Omental fat pad (tissue), 4 donors: ENCODE measurements around the gene TRIM65. TPM values are rescaled to one million over a fixed set of nuclear protein-coding genes. Genes with fewer than 3 reads are reported as not detected.
"Not testable (repeated sequence)": the region's sequence is repeated elsewhere in the genome, so short reads cannot be mapped to it uniquely, and the experiment has no call there.

Source experiments
- ATAC-seq: fragments of 150-250 bp; one replicate; pipeline ENCODE4 v1.9.1; 2016; ENCODE audit warnings: mild to moderate bottlenecking, moderate library complexity; ENCODE audit not compliant: low FRiP score
- DNase-seq: peaks from one replicate; pipeline ENCODE4 v3.0.0-alpha.2; 2019; ENCODE audit warnings: low spot score
- CTCF ChIP-seq, 3 donors: fragments of 450-650 bp; IDR thresholded peaks; one replicate each; pipeline ENCODE4 v1.5.1; 2016 to 2017; ENCODE audit warnings: antibody characterized with exemption in 3 of 3, mild to moderate bottlenecking in 3 of 3, moderate library complexity in 2 of 3
- total RNA-seq, 4 donors: library from RNA; depleted of rRNA; stranded (reverse); fragments of >200 nt; gene quantifications; one replicate each; pipeline ENCODE4 v1.1.0, GENCODE V29; 2016

Gene TRIM65
- total RNA-seq, 4 donors from 2014 or later, result 10.0 to 37.4 (median 16.2) TPM

DNA sequence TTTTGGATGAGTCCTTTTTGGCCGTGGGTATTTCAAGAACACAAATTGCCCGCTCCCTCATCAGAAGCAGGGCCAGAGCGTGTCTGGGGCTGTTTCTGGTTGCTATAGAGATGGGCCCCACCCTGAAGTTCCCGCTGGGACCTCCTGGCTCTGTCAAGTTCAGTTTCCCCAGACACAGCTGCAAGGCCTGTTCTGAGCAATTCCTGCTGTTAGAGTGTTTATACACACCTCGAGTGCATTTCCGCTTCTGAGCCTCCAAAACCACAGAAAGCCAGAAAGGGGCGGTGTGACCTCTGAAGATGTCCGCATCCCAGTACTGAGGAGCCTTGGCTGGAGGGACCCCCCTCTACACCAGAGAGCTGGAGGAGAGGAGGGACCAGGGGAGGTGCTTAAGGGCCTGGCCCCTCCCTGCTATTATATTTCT lies 32.3 kb downstream of the TRIM65 start:
- ATAC-seq, result no peak
- DNase-seq, result no peak
- TF ChIP-seq CTCF (IDR thresholded peaks at IDR 0.05), result no peak

DNA sequence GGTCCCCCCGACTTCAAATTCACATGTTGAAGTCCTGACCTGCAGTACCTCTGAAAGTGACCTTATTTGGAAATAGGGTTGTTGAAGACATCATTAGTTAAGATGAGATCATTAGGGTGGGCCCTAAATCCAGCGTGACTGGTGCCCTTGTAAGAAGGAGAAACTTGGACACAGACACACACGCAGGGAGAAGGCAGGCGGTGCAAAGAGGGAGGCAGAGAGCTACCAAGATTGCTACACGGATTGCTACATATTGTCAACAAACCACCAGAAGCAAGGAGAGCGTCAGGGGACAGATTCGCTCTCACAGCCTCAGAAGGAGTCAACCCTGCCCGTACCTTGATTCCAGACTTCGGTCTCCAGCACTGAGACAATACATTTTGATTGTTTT lies 34.8 kb downstream of the TRIM65 start:
- DNase-seq, result no peak
- TF ChIP-seq CTCF (IDR thresholded peaks at IDR 0.05), result no peak
- ATAC-seq, result no peak

DNA sequence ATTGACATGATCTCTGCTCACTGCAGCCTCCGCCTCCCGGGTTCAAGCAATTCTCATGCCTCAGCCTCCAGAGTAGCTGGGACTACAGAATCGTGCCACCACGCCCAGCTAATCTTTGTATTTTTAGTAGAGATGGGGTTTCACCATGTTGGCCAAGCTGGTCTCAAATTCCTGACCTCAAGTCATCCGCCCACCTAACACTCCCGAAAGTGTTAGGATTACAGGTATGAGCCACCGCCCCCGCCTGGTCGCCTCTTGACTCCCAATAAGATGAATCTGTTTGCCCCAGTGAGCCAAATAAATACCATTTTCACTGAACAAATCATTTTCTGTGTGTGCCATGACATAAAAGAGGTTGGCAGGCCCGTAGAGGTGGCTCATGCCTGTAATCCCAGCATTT lies 37.4 kb downstream of the TRIM65 start:
- ATAC-seq, DNase-seq: not testable (repeated sequence)

GRCh38 chr17:75856062-75856756 lies 40.5 kb downstream of the TRIM65 start:
- TF ChIP-seq CTCF (IDR thresholded peaks at IDR 0.05), result no peak
- peak; percentile 2 for ATAC-seq
- DNase-seq, result no peak

GRCh38 chr17:75855310-75856061 lies 41.3 kb downstream of the TRIM65 start, which contains the start of gene WBP2:
Gene WBP2, minus strand, starts transcription at chr17:75855335. Its CDS starts 38 bp downstream, at chr17:75855297.
- TF ChIP-seq CTCF (IDR thresholded peaks at IDR 0.05), result no peak
- peak; percentile 96 for ATAC-seq
- DNase-seq, result peak; percentile 96

DNA sequence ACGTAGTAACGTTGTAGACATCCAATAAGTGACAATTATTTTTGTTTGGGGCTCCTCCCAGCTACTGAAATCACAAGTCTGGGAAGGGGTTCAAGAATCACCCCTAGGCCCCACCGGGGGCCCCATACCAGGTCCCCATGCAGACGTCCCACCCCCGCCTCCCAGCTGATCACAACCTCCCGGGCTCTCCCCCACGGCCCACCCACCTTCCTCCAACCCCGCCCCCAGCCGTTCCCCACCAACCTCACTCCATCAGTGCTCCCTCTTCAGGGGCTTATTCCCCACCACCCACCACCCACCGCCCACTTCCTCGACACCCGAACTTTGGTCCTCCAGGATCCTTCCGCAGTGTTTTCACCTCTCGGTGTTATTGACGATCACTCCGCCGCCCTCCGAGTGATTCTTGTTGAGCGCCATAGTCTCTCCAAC lies 41.9 kb downstream of the TRIM65 start:
- ATAC-seq, result peak; percentile 27
- DNase-seq, result no peak
- no peak for TF ChIP-seq CTCF (IDR thresholded peaks at IDR 0.05)

DNA sequence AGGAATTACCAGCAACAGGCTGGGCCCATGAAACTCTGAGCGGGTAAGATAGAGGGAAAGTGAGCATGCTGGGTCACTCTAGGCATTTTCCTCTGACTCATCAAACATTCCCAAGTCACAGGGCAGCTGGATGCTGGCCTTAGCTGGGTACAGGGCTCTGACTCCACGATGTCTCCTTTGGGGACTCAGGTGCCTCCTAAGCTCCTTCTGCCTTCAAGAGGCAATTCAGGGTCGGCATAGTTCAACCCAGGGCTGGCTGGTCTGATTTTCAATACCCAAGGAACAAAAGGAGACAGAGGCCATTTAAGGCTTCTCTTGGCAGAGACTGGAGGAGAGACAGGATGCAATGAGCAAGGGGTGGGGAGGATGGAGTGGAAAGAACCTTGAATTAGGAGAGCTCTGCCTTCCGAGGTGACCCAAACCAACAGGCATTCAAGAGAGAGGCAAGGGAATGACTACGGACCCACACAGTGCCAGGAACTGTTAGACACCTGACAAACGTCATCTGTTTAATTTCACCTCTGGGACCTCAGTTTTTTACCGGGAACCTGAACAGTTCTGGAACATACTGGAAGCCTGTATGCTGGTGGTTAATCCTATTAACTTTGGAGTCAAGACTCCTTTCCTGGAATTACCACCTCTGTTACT lies 42.5 kb downstream of the TRIM65 start:
- TF ChIP-seq CTCF (IDR thresholded peaks at IDR 0.05), result no peak
- DNase-seq (no peak), ATAC-seq (peak; percentile 32)
